Upper lobe of right lung (tissue), 1 donor: ENCODE measurements around the gene DLG2. TPM values are rescaled to one million over a fixed set of nuclear protein-coding genes. Genes with fewer than 3 reads are reported as not detected.

Source experiments
- ATAC-seq: fragments of 200-7000 bp; cut with Tn5 transposase; one replicate; pipeline ENCODE4 v1.9.1; 2020; ENCODE audit warnings: mild to moderate bottlenecking, moderate library complexity
- DNase-seq: peaks from one replicate; pipeline ENCODE4 v3.0.0-alpha.2; 2020
- H3K27ac ChIP-seq: fragments of 200-600 bp; one replicate; pipeline ENCODE4 v1.8.0; 2022
- H3K27me3 ChIP-seq: fragments of 200-600 bp; one replicate; pipeline ENCODE4 v1.8.0; 2022; ENCODE audit warnings: mild to moderate bottlenecking
- H3K36me3 ChIP-seq: fragments of 200-600 bp; one replicate; pipeline ENCODE4 v1.8.0; 2022
- H3K4me1 ChIP-seq: fragments of 200-600 bp; one replicate; pipeline ENCODE4 v1.8.0; 2022
- H3K4me3 ChIP-seq: fragments of 200-600 bp; one replicate; pipeline ENCODE4 v1.8.0; 2022; ENCODE audit warnings: mild to moderate bottlenecking
- H3K9me3 ChIP-seq: fragments of 200-600 bp; one replicate; pipeline ENCODE4 v1.8.0; 2022
- intact Hi-C: fragments of 100-400 bp; cut with DNase I; formaldehyde crosslinking; loops from one replicate; pipeline ENCODE4 v1.11.0; 2022
- total RNA-seq: library from RNA; stranded (reverse); fragmentation: NEBNext Ultra II Directional; extraction: Animal tissue kit (Norgen Biotek cat#: 25700); gene quantifications from one replicate; pipeline ENCODE4 v1.2.1, GENCODE V29; 2021
- TF ChIP-seq, protein P1 (sequence below): fragments of 200-600 bp; IDR thresholded peaks from one replicate; pipeline ENCODE4 v1.8.0; 2022; ENCODE audit warnings: antibody characterized with exemption
- donor health status: DM: no; HTN: yes; CAD: no; lungs with severe emphysema.

The DLG2 gene
- total RNA-seq, 1 donor from 2014 or later = 9.7 TPM

DNA sequence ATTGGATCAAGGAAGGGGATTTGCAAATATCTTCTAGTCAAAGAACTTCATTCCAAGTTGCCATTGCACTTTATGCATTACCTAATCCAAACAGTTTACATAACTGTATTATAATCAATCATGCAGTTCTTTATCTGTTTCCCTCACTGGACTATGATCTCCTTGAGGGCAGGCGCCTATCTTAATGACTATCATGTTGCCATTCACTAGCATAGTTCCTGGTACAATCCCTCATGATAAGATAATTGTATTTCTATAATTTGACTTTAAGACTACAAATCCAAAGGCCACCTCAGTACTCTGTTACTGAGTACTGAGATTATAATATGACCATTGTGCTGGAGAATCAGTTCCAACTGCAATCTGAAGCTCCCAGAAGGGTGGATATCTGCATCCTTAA, 2062.3 kb downstream of the DLG2 start:
- ATAC-seq (no peak), DNase-seq (no peak)
- no peak overlapping the region for H3K27ac ChIP-seq
- no peak overlapping the region for H3K4me3 ChIP-seq
- H3K4me1 ChIP-seq = no peaks in the 10 kb centered on the region
- no peaks in the 10 kb centered on the region for H3K27me3 ChIP-seq
- TF ChIP-seq, protein P1, sequence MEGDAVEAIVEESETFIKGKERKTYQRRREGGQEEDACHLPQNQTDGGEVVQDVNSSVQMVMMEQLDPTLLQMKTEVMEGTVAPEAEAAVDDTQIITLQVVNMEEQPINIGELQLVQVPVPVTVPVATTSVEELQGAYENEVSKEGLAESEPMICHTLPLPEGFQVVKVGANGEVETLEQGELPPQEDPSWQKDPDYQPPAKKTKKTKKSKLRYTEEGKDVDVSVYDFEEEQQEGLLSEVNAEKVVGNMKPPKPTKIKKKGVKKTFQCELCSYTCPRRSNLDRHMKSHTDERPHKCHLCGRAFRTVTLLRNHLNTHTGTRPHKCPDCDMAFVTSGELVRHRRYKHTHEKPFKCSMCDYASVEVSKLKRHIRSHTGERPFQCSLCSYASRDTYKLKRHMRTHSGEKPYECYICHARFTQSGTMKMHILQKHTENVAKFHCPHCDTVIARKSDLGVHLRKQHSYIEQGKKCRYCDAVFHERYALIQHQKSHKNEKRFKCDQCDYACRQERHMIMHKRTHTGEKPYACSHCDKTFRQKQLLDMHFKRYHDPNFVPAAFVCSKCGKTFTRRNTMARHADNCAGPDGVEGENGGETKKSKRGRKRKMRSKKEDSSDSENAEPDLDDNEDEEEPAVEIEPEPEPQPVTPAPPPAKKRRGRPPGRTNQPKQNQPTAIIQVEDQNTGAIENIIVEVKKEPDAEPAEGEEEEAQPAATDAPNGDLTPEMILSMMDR = no peak
- H3K9me3 ChIP-seq = no peaks in the 10 kb centered on the region
- H3K36me3 ChIP-seq = no peaks in the 10 kb centered on the region
- intact Hi-C loops = no loop called here

GRCh38 chr11:83558281-83558680, 2068.9 kb downstream of the DLG2 start:
- TF ChIP-seq, protein P1 = no peak
- Histone ChIP-seq H3K4me3 (no peak overlapping the region), H3K4me1 (no peaks in the 10 kb centered on the region), H3K36me3 (no peaks in the 10 kb centered on the region), H3K27me3 (no peaks in the 10 kb centered on the region), H3K9me3 (no peaks in the 10 kb centered on the region), H3K27ac (no peak overlapping the region)
- intact Hi-C loops = no loop called here
- DNase-seq (no peak), ATAC-seq (no peak)

GRCh38 chr11:83557653-83558052, 2069.5 kb downstream of the DLG2 start:
- Histone ChIP-seq H3K4me1 (no peaks in the 10 kb centered on the region), H3K4me3 (no peak overlapping the region), H3K9me3 (no peaks in the 10 kb centered on the region), H3K36me3 (no peaks in the 10 kb centered on the region), H3K27ac (no peak overlapping the region), H3K27me3 (no peaks in the 10 kb centered on the region)
- no peak for ATAC-seq
- TF ChIP-seq, protein P1 = no peak
- intact Hi-C loops = no loop called here
- no peak for DNase-seq

GRCh38 chr11:83554876-83555275, 2072.3 kb downstream of the DLG2 start:
- ATAC-seq = no peak
- Histone ChIP-seq H3K27ac (no peak overlapping the region), H3K4me1 (no peaks in the 10 kb centered on the region), H3K27me3 (no peaks in the 10 kb centered on the region), H3K9me3 (no peaks in the 10 kb centered on the region), H3K36me3 (no peaks in the 10 kb centered on the region), H3K4me3 (no peak overlapping the region)
- intact Hi-C loops = no loop called here
- TF ChIP-seq, protein P1 = no peak
- DNase-seq = no peak

- no peaks in the 10 kb centered on the region for H3K36me3 ChIP-seq
- H3K27ac ChIP-seq = no peak overlapping the region
- DNase-seq (no peak), ATAC-seq (no peak)
- no peaks in the 10 kb centered on the region for H3K27me3 ChIP-seq
- H3K4me3 ChIP-seq = no peak overlapping the region
- H3K9me3 ChIP-seq = no peaks in the 10 kb centered on the region
- intact Hi-C loops = no loop called here
- H3K4me1 ChIP-seq = no peaks in the 10 kb centered on the region
- TF ChIP-seq, protein P1 = no peak
Measured at GRCh38 chr11:83549984-83550667, 2077.0 kb downstream of the DLG2 start.

GRCh38 chr11:83546368-83546767, 2080.8 kb downstream of the DLG2 start:
- H3K36me3 ChIP-seq = no peaks in the 10 kb centered on the region
- H3K27ac ChIP-seq = no peak overlapping the region
- no peaks in the 10 kb centered on the region for H3K9me3 ChIP-seq
- DNase-seq (no peak), ATAC-seq (no peak)
- TF ChIP-seq, protein P1 = no peak
- H3K27me3 ChIP-seq = no peaks in the 10 kb centered on the region
- intact Hi-C loops = no loop called here
- H3K4me3 ChIP-seq = no peak overlapping the region
- no peaks in the 10 kb centered on the region for H3K4me1 ChIP-seq
